HG02885 (cell line): ENCODE data around the gene PSMG1.
"Not testable (repeated sequence)": the region's sequence is repeated elsewhere in the genome, so short reads cannot be mapped to it uniquely, and the experiment has no call there.

Experiments
- ATAC-seq: cut with Tn5 transposase; IDR thresholded peaks from one replicate; pipeline ENCODE4 v1.9.1; 2021; ENCODE audit warnings: mild to moderate bottlenecking; ENCODE audit not compliant: unreplicated experiment, poor library complexity

The PSMG1 gene, protein sequence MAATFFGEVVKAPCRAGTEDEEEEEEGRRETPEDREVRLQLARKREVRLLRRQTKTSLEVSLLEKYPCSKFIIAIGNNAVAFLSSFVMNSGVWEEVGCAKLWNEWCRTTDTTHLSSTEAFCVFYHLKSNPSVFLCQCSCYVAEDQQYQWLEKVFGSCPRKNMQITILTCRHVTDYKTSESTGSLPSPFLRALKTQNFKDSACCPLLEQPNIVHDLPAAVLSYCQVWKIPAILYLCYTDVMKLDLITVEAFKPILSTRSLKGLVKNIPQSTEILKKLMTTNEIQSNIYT

DNA sequence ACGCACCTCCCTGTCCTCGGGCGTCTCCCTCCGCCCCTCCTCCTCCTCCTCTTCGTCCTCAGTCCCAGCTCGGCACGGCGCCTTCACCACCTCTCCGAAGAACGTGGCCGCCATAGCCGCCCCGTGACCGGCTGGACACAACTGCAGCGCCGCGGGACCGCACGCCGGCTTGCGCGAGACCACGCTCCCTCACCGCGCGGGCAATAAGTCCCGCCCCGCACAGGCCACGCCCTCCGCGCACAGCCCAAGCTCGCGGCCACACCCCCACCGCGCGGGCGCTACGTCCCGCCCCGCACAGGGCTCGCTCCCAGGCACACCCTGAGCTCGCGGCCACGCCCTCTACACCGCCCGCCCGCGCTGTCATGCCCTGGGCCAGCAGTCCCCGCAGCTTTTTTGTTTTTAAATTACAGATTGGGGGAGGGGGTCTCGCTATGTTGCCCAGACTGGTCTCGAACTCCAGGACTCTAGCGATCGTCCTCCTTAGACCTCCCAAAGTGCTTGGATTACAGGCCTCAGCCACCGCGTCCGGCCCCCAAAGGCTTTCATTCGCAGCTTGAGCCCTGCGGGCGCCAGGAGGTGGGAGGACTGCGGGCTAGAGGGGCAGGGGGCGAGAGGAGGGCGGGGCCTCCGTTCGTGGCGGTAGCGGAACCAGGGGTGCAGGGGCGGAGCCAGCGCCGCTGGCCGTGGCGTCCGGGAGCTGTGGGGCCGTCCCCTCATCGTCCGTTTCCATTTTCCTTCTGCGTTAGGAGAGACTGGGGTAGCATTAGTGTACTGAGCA, at the start of gene PSMG1:
Gene PSMG1, minus strand, starts transcription at position 180 of the 778 bp plus-strand sequence. Its CDS starts 66 bp downstream, at position 114.
- ATAC-seq: peak; percentile 86

- ATAC-seq: no peak
These were observed 49.6 kb upstream of the PSMG1 start for GRCh38 chr21:39232861-39233291.

DNA sequence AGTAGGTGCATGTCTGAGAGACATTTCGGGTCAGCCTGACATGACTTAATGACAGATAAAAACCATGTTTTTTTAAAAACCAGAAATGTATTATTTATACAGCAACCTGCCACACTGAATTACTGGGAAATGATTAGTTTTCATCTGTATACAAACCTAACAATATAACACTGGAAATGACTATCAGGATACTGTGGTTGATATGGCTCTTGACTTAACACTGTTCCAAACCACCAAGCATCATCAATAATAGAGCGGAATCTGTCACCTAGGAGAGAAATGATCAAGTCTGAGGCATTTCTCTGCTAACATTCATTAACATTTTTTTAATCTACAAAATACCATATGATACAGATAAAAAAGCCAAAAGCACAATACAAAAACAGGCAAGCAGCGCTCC, 41.7 kb upstream of the PSMG1 start:
- no peak for ATAC-seq

- ATAC-seq: no peak
These were observed 38.8 kb upstream of the PSMG1 start for GRCh38 chr21:39221997-39222486.

- ATAC-seq: no peak
These were observed 38.2 kb upstream of the PSMG1 start for GRCh38 chr21:39221282-39221996.

DNA sequence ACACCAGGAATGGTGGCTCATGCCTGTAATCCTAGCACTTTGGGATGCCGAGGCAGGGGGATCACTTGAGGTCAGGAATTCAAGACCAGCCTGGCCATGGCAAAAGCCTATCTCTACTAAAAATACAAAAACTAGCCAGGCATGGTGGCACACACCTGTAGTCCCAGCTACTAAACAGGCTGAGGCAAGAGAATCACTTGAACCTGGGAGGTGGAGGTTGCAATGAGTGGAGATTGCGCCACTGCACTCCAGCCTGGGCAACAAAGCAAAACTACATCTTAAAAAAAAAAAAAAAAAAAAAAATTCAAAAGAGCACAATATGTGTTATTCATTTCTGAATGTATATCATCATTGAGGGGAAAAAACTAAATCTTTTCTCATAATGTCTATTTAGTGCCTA, 37.6 kb upstream of the PSMG1 start:
- not testable (repeated sequence) for ATAC-seq

DNA sequence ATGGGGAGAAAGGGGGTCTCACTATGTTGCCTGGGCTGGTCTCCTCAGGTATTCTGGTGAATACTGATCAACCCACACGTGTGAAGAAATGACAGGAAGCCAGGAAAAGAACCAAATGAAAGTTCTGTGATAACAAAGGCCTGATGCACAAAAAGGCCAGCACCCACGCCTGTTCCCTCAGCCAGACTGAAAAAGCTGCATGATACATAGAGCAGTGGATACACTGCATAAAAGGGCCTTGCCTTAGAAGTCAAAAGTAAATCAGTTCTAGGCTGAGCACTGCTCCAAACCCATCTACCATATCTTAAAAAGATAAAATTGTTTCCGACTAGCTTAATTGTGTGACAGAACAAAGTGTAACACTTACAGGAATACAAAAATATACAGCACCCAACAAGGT, 36.9 kb upstream of the PSMG1 start:
- no peak for ATAC-seq

- ATAC-seq: no peak
These were observed 34.8 kb upstream of the PSMG1 start for GRCh38 chr21:39218082-39218409.

DNA sequence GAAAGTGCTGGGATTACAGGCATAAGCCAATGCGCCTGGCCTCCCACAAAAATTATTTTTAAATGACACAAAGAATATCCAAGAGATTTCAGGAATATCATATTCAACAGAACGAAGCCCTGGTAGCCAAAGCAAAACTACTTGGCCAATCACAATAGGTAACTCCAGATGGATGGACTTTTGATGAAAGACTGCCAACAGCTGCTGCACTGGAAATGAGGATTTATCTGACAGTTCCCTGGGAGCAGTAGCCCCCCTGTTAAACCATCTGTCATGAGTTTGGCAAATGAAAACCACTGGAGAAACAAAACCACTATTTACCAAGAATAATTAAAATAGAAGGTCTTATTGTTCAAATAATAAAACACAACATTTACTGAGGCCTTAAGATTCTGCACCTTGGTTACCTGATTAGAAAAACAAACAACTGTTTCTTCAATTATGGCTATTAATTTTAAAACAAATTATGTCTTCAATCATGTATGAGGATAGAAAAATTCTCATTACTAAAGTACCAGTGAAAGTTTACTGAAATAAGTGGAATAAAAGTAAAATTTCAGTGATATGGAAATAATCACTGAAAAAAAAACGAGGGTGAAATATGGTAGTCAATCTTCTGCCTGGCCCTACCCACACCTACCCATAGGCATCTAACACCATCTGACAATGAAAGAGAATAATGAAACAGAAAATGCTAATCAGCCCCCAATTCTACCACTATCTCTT, 34.3 kb upstream of the PSMG1 start:
- no peak for ATAC-seq

DNA sequence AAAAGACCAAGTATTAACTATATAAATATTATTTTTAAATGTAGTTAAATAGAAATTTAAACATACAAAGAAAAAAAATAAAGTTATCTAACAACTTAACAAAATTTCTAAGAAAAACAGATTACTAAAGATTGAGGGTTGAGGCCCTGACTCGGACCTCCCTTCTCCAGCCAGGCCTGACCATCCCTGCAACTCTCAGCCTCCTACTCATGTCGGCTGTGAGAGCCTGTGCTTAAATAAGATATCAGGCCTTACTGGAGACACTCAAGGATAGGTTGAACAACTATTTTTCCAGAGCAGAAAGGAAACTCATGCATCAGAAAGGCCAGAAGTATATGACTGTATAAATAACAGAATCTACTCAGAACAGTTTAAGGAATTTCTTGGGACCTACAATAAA, 33.0 kb upstream of the PSMG1 start:
- no peak for ATAC-seq

- ATAC-seq: no peak
These were observed 31.8 kb upstream of the PSMG1 start for GRCh38 chr21:39215078-39215477.

GRCh38 chr21:39209334-39209688, 26.1 kb upstream of the PSMG1 start:
- no peak for ATAC-seq

- no peak for ATAC-seq
These were observed 25.5 kb upstream of the PSMG1 start for GRCh38 chr21:39208624-39209333.

DNA sequence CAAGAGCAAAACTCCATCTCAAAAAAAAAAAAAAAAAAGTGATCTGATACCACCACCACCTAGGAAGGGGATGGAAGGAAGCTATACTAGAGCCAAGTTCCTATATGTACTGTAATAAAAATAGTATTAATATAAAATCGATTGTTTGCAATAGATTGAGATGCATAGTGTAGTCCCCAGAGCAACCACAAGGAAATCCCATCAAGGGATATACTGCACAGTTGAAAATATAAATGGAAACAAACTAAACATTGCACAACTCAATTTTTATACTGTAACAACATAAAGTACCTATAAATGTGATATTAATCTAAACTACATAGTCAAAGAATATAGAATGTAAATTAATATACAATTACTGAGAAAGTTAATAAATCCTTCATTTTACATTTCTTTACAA, 20.9 kb upstream of the PSMG1 start:
- ATAC-seq: no peak

GRCh38 chr21:39198800-39199199, 15.5 kb upstream of the PSMG1 start:
- ATAC-seq: no peak

GRCh38 chr21:39197448-39198233, 14.4 kb upstream of the PSMG1 start:
- ATAC-seq: no peak

- no peak for ATAC-seq
These were observed 13.6 kb upstream of the PSMG1 start for GRCh38 chr21:39196838-39197237.

- no peak for ATAC-seq
These were observed 13.1 kb upstream of the PSMG1 start for GRCh38 chr21:39196310-39196709.

DNA sequence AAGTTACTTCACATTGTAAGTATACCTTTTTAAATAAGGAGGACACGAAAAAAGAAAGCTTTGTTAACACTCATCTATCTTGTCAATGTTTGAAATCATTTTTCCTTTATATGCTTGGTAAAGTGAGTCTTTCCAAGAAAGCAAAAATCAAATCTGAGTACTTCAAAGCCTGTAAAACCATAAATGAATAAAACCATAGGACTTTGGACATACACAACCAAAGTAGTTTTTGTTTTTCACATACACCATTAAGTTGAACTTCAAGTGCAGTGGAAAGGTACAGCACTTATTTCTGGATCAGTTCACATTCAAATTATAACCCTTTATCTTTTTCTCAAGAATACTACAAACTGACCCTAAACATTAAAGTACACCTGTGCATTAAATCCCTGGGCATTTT, 10.1 kb upstream of the PSMG1 start:
- no peak for ATAC-seq
